ENCODE results near the gene PXT1. TPM values are rescaled to one million over a fixed set of nuclear protein-coding genes. Genes with fewer than 3 reads are reported as not detected.

Gene PXT1
- total and polyA plus RNA-seq, 2 experiments from 2014 or later, result not detected

GRCh38 chr6:36374194-36374593, 68.5 kb downstream of the PXT1 start:
- Histone ChIP-seq H3K4me3 (no peak overlapping the region), H3K27ac (no peak overlapping the region), H3K4me1 (ENCODE audit: insufficient read depth) (no peaks in the 10 kb centered on the region), H3K36me3 (replicated peaks; ENCODE audit: insufficient read depth, low read depth) (no peaks in the 10 kb centered on the region), H3K79me2 (no peaks in the 10 kb centered on the region), H3K9me2 (replicated peaks; ENCODE audit: insufficient read depth) (no peaks in the 10 kb centered on the region), H2AFZ (no peak overlapping the region), H3K4me2 (no peak overlapping the region), H4K20me1 (ENCODE audit: insufficient read depth, poor library complexity, severe bottlenecking) (no peaks in the 10 kb centered on the region), H3K27me3 (no peaks in the 10 kb centered on the region), H3K9me3 (ENCODE audit: low read depth) (no peaks in the 10 kb centered on the region)
- WGBS (ENCODE audit: low lambda C conversion rate, missing lambda C conversion rate), result 97% methylated on average over 4 of the region's 4 CpGs
- no peak for DNase-seq (ENCODE audit: low spot score)
- TF ChIP-seq EZH2 (IDR thresholded peaks at IDR 0.05; ENCODE audit: borderline replicate concordance) (no peak), EZH2phosphoT487 (IDR thresholded peaks at IDR 0.05; ENCODE audit: low read depth, severe bottlenecking, unreplicated experiment) (no peak), CTCF (IDR thresholded peaks at IDR 0.05; ENCODE audit: poor library complexity) (no peak)

- no peaks in the 10 kb centered on the region for H3K4me1 ChIP-seq (ENCODE audit: insufficient read depth)
- no peaks in the 10 kb centered on the region for H4K20me1 ChIP-seq (ENCODE audit: insufficient read depth, poor library complexity, severe bottlenecking)
- H3K27me3 ChIP-seq, result no peaks in the 10 kb centered on the region
- no peak overlapping the region for H3K4me3 ChIP-seq
- H2AFZ ChIP-seq, result no peak overlapping the region
- no peaks in the 10 kb centered on the region for H3K79me2 ChIP-seq
- no peaks in the 10 kb centered on the region for H3K9me2 ChIP-seq (replicated peaks; ENCODE audit: insufficient read depth)
- no peaks in the 10 kb centered on the region for H3K36me3 ChIP-seq (replicated peaks; ENCODE audit: insufficient read depth, low read depth)
- H3K9me3 ChIP-seq (ENCODE audit: low read depth), result no peaks in the 10 kb centered on the region
- DNase-seq (ENCODE audit: low spot score), result no peak
- no peak for TF ChIP-seq EZH2phosphoT487 (IDR thresholded peaks at IDR 0.05; ENCODE audit: low read depth, severe bottlenecking, unreplicated experiment)
- no peak overlapping the region for H3K27ac ChIP-seq
- no peak overlapping the region for H3K4me2 ChIP-seq
- 43% methylated on average over 11 of the region's 15 CpGs for WGBS (ENCODE audit: low lambda C conversion rate, missing lambda C conversion rate)
Observed at GRCh38 chr6:36373368-36374019, 69.2 kb downstream of the PXT1 start.

GRCh38 chr6:36372088-36372487, 70.6 kb downstream of the PXT1 start:
- no peak overlapping the region for H3K27ac ChIP-seq
- H4K20me1 ChIP-seq (ENCODE audit: insufficient read depth, poor library complexity, severe bottlenecking), result no peaks in the 10 kb centered on the region
- no peaks in the 10 kb centered on the region for H3K9me2 ChIP-seq (replicated peaks; ENCODE audit: insufficient read depth)
- no peaks in the 10 kb centered on the region for H3K4me1 ChIP-seq (ENCODE audit: insufficient read depth)
- no peak overlapping the region for H3K4me3 ChIP-seq
- H2AFZ ChIP-seq, result no peak overlapping the region
- TF ChIP-seq CTCF (IDR thresholded peaks at IDR 0.05; ENCODE audit: poor library complexity) (no peak), EZH2 (IDR thresholded peaks at IDR 0.05; ENCODE audit: borderline replicate concordance) (no peak), EZH2phosphoT487 (IDR thresholded peaks at IDR 0.05; ENCODE audit: low read depth, severe bottlenecking, unreplicated experiment) (no peak)
- no peak for DNase-seq (ENCODE audit: low spot score)
- 90% methylated on average over 6 of the region's 6 CpGs for WGBS (ENCODE audit: low lambda C conversion rate, missing lambda C conversion rate)
- H3K4me2 ChIP-seq, result no peak overlapping the region
- no peaks in the 10 kb centered on the region for H3K36me3 ChIP-seq (replicated peaks; ENCODE audit: insufficient read depth, low read depth)
- no peaks in the 10 kb centered on the region for H3K9me3 ChIP-seq (ENCODE audit: low read depth)
- no peaks in the 10 kb centered on the region for H3K27me3 ChIP-seq
- no peaks in the 10 kb centered on the region for H3K79me2 ChIP-seq

GRCh38 chr6:36371211-36371610, 71.4 kb downstream of the PXT1 start:
- H3K27me3 ChIP-seq, result no peaks in the 10 kb centered on the region
- no peaks in the 10 kb centered on the region for H3K36me3 ChIP-seq (replicated peaks; ENCODE audit: insufficient read depth, low read depth)
- TF ChIP-seq EZH2phosphoT487 (IDR thresholded peaks at IDR 0.05; ENCODE audit: low read depth, severe bottlenecking, unreplicated experiment) (no peak), EZH2 (IDR thresholded peaks at IDR 0.05; ENCODE audit: borderline replicate concordance) (no peak), CTCF (IDR thresholded peaks at IDR 0.05; ENCODE audit: poor library complexity) (no peak)
- H3K27ac ChIP-seq, result no peak overlapping the region
- no peak overlapping the region for H2AFZ ChIP-seq
- H3K4me1 ChIP-seq (ENCODE audit: insufficient read depth), result no peaks in the 10 kb centered on the region
- H3K9me2 ChIP-seq (replicated peaks; ENCODE audit: insufficient read depth), result no peaks in the 10 kb centered on the region
- no peak overlapping the region for H3K4me2 ChIP-seq
- H4K20me1 ChIP-seq (ENCODE audit: insufficient read depth, poor library complexity, severe bottlenecking), result no peaks in the 10 kb centered on the region
- no peak overlapping the region for H3K4me3 ChIP-seq
- DNase-seq (ENCODE audit: low spot score), result no peak
- 94% methylated on average over 9 of the region's 9 CpGs for WGBS (ENCODE audit: low lambda C conversion rate, missing lambda C conversion rate)
- no peaks in the 10 kb centered on the region for H3K9me3 ChIP-seq (ENCODE audit: low read depth)
- H3K79me2 ChIP-seq, result no peaks in the 10 kb centered on the region
